ENCODE measurements around the gene BSG.
"Not testable (repeated sequence)": the region's sequence is repeated elsewhere in the genome, so short reads cannot be mapped to it uniquely, and the experiment has no call there.

The BSG gene

DNA sequence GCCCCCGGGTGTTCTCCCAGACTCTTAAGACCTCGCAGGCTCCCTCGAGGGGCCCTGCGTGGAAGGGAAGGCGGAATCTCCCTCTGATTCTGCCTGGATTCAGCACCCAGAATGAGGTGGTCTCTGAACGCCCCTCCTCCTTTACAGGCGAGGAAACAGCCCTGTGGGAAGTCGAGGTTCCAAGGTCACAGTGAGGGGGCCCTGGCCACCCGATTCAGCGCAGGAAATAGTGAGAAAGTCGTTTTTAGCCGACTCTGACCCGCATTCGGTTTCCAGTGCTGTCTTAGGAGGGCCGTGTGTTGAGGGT, 1.1 kb downstream of the BSG start:
- no peak for DNase-seq

- peak; percentile 4 for DNase-seq
Observed at GRCh38 chr19:574658-575526, 2.5 kb downstream of the BSG start.

DNA sequence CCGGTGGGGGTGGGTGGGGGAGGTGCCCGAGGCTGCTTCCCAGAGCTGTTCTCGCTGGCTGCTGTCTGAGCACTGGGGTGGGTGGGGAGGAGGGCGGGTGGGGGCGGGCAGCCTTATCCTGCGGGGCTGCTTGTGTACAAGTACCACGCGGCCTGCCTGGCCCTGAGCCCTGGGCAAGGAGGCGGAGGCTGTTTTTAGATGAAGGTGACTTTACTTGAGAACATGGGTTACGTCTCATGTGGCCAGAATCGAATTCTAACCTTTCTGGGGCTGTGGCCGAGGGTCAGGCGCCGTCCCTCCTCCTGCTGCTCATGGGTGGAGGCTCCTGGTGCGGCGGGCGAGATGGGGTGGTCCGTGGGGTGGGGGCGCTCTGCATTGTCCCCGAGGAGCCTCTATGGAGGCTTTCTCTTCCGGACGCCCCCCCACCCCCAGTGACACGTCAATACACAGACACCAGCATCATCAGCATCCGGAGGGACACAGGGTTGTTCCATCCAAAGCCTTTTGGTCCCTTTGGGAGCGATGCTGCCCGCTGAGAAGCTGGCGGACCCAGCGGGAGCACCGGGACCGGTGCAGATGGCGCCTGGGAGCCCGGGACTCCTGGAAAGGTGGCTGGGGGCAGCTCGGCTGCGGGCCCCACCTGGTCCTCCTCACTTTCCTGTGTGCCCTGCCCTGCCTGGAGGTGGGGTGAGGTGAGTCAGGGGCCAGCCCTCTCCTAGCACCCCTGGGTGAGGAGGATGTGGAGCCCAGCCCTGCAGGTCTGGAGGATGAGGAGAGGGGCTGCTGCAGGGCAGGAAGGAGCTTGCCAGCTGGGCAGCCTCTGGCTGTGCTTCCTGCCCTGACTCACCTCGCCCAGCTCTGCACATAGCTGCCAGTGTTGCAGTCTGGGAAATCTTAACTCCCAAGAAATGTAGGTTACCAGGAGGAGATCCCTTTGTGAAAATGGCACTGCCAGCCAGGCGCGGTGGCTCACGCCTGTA, 3.4 kb downstream of the BSG start:
- DNase-seq, result peak; percentile 64

DNA sequence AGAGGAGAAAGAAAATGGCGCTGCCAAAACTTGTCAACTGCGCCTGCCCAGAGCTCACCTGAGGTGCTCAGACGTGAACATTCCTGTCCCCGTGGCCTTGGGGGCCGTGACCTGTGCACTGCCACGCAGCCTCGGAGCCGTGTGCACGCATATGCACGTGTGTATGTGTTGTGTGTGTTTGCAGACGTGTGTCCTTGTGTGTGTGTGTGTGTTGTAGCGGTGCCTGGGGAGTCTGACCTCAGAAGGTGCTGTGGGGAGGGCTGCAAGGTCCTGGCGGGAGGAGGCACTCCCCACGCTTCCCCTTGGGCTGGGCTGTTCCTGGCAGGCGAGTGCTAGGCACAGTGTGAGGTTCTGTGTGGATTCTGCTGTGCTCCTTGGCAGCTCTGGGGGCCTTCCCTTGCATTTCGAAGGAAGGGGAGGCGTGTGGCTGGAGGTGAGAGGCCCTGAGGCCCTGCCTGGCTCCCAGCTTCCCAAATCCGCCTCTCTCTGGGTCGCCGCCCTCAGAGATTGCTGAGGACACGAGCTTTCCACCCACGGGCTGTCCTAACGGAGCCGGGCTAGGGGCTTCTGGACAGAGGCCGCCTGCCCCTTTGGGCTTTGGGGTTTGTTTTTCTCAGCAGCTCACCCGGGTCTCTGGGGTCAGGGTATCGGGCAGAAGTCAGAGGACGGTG, 4.5 kb downstream of the BSG start:
- no peak for DNase-seq

DNA sequence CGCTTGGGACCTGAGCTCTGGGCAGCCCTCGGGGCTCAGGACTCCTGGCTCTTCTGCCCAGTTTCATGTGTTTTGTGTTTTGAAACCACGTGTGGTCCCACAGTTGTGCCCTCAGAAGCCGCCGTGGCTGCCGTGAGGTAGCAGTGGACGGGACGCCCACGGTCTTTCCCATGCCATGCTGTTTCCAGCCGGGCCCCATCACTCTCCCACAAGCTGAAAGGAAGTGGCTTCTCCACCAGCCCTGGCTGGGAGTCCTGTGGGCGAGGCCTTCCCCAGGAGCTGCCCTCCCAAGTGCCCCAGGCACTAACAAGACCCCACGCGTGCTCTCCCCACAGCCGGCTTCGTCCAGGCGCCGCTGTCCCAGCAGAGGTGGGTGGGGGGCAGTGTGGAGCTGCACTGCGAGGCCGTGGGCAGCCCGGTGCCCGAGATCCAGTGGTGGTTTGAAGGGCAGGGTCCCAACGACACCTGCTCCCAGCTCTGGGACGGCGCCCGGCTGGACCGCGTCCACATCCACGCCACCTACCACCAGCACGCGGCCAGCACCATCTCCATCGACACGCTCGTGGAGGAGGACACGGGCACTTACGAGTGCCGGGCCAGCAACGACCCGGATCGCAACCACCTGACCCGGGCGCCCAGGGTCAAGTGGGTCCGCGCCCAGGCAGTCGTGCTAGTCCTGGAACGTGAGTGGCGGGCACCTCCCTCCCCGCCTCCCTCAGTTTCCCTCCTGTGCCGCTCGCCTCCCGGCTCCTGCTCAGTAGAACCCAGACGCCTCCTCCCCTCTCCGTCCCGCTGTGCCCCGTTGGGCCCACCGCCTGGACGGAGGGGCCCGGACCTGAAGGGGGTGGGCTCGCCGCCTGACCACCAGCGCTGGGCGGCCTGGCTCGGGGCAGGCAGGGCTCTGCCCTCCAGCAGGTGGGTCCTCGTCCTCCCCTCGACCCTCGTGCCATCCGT, 5.3 kb downstream of the BSG start:
- no peak for DNase-seq

DNA sequence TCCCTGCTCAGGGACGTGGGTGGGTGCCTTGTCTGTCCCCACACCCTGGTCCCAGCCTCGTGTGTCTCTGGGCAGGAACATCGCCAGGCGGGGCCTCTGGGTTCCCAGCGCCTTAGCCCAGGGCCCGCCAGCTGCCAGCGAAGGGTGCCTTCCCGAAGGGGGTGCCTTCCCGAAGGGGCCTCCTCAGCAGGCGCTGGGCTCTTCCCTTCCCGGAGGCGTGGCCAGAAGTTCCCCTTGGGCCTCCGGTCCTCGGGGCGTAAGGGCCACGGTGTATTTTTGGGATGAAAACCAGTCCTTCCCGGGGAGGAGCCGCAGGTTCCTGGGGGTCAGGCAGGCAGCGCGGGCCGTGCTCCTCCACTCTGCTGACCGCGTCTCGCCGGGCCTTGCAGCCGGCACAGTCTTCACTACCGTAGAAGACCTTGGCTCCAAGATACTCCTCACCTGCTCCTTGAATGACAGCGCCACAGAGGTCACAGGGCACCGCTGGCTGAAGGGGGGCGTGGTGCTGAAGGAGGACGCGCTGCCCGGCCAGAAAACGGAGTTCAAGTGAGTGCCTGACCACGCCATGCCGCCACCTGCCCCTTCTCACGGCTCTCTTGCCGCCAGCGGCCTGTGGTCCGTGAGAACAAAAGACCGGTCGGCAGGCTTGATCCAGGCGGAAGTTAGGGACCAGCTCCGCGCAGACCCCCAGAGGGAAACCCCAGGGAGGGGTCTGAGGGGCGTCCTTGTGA, 6.9 kb downstream of the BSG start:
- DNase-seq, result no peak

DNA sequence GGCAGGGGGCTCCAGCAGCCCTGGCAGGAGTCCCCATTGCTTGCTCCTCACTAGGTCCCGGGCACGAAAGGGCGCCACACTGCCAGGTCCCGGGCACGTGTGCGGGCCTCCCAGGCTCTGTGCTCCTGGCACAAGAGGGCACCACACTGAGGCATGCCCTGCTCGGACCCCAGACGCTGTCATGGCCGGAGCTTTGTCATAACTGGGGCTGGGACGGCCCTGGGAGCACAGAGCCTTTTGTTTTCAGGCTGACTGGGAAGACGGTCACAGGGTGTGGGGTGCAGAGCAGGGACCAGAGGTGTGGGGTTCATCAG, 7.4 kb downstream of the BSG start:
- DNase-seq, result no peak

DNA sequence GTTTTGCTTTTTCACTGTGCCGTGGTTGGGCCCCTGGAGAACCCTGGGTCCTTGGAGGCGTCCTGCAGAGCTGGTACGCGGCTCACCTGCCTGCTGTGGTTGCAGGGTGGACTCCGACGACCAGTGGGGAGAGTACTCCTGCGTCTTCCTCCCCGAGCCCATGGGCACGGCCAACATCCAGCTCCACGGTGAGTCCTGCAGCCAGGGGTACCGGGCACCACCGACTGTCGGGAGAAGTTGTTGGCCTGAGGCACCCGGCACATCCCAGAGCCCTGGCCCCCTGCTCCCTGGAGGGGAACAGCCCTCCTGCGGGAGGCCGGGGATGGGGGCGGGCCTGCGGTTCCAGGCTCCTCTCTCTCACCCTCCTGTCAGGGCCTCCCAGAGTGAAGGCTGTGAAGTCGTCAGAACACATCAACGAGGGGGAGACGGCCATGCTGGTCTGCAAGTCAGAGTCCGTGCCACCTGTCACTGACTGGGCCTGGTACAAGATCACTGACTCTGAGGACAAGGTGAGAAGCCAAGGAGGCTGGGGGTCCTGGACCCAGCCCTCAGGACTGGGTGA, 8.0 kb downstream of the BSG start:
- no peak for DNase-seq

DNA sequence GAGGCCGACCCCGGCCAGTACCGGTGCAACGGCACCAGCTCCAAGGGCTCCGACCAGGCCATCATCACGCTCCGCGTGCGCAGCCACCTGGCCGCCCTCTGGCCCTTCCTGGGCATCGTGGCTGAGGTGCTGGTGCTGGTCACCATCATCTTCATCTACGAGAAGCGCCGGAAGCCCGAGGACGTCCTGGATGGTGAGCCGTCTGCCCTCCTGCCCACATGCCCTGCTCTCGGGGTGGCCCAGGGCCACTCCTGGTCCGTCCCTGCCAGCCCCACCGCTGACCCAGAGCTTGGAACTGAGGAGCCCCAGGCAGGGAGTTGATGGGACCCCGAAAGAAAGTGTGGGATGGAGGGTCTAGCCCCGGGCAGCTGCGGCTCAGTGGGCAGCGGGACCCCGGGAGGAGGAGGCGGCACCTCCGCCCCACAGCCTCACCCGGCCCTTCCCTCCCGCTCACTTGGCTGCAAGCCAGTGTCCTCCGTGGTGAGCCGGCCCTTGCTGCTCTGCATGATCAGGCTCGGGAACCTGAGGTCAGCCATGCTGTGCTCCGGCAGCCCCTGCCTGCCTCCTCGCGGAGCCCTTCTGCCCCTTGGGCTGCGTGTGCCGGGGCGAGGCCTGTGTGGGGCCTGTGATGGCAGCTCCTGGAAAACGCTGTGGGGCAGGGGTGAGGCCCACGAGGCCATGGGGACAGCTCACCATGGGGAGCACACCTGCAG, 9.2 kb downstream of the BSG start:
- no peak for DNase-seq

DNA sequence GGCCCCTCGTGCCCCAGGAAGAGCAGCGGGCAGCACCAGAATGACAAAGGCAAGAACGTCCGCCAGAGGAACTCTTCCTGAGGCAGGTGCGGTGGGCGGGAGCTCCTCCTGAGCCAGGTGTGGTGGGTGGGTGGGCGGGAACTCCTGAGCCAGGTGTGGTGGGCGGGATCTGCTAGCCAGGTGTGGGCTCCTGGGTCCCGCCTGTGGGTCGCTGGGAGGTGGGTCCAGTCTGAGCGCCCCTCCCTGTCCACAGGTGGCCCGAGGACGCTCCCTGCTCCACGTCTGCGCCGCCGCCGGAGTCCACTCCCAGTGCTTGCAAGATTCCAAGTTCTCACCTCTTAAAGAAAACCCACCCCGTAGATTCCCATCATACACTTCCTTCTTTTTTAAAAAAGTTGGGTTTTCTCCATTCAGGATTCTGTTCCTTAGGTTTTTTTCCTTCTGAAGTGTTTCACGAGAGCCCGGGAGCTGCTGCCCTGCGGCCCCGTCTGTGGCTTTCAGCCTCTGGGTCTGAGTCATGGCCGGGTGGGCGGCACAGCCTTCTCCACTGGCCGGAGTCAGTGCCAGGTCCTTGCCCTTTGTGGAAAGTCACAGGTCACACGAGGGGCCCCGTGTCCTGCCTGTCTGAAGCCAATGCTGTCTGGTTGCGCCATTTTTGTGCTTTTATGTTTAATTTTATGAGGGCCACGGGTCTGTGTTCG, 10.3 kb downstream of the BSG start:
- no peak for DNase-seq

DNA sequence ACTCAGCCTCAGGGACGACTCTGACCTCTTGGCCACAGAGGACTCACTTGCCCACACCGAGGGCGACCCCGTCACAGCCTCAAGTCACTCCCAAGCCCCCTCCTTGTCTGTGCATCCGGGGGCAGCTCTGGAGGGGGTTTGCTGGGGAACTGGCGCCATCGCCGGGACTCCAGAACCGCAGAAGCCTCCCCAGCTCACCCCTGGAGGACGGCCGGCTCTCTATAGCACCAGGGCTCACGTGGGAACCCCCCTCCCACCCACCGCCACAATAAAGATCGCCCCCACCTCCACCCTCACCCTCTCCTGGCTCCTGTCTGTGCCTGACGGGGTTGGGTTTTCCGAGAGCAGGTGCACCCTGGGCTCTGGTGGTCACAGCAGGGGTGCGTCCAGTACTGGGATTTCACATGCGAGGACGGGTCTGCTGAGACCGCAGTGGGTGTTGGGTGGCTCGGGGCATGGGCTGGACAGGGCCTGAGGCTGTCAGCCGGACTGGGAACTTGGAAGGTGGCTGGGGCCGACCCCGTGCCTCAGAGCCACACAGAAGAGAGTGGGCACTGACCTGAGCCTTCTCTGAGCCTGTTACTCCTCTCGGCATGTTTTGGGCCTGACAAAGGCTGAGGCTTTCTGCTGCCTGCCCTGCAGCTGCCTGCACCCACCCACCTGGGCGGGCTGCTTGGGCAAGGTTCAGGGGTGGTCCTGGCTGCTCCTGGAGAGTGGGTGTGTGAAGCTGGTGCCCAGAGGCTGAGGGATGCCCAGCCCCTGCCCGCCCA, 11.0 kb downstream of the BSG start:
- no peak for DNase-seq

DNA sequence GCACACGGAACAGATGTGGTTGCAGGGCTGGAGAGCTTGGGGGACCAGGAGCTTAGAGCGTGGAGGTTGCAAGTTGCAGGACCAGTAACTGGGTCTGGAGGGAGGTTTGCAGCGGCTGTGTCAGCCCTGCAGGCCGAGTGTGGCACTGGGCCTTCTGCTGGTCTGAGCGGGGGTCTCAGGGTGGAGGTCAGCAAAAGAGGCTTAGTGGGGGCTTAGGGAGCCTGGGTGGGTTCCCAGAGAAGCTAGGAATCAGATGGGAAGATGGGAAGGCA, 11.5 kb downstream of the BSG start:
- no peak for DNase-seq

DNA sequence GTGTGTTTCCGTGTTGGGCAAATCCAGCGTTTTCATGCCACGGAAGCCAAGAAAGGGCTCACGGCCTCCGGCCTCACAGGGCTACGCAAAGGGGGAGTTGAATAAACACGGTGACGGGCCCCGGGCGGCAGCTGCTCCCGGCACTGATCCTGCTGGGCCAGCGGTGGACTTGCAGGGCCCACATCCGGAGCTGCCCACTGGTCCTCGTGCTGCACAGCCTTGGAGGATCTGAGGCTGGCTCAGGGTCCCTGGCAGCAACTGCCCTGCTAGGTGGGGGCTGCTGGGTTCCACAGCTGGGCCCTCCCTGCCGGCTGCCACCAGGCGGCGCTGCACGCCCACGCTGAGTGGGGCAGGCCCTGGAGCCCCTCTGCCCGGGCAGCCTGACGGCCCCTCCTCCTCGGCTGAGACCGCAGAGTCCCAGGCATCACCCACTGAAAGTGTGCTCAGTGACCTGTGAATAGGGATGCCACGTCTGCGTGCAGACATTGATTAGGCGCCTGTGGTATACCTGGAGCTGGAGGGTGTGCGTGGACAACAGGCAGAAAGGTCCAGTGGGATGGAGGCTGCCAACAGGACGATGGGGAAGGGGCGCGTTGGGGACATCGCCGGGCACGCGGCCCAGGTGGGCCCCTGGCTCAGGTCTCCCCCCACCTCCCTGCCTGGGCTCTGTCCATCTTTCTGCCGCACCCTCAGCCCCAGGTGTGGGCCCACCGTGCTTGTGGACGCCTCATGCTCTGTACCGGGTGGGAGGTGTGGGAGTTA, 12.0 kb downstream of the BSG start:
- DNase-seq, result no peak

- DNase-seq, result not testable (repeated sequence)
Observed at GRCh38 chr19:585146-585545, 12.8 kb downstream of the BSG start.

DNA sequence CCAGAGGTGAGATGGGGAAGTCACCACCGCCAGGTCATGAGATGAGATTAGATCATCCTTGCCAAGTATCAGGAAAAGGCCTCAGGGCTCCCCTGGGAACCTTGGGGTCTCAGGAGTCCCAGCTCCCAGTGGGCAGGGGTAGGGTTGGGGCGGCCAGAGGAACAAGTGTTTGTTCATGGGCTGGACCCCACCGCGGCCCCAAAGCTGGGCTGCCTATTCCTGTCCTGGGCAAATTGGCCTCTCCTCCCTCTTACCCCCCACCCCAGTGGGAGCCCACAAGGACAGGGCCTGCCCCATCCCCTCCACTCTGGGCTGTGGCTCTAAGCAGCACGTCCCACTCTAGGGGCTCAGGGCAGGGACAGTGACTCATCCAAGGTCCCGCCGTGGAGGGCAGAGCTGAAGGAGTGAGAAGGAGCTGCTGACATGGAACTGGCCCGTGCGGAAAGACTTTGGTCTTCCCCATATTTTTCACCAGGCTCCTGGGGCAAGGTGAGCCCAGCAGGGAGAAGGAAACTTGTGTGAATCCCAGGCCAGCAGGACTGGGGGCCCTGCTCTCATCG, 13.2 kb downstream of the BSG start:
- no peak for DNase-seq

DNA sequence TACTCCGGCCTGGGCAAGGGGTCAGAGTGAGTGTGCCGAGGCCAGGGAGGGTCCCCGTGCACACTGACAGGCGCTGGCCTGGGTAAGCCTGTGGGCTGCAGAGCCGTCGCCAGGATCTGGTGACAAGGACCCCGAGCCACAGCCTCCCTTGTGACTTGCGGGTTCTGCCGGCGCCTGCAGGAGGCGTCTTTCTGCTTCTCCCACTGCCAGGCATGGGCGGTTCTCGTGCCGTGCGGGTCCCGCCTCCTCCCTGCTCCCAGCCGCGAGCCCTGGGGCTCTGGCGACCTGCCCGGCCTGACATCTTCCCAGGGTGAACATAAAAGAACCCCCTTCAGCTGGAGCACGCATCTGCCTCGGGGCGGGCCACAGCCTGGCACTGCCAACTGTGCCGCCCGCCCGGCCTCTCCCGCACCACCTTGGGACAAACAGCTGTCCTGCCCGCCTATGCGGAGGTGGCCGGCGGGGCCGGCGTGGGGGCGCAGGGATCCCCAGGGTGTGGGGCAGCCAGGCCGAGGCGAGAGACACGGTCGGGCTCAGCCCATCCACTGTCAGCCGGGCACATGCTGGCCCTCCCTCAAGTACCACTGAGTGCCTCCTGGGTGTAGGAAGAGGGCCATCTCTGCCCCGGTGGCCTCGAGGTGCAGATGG, 15.8 kb downstream of the BSG start:
- DNase-seq, result peak; percentile 54

DNA sequence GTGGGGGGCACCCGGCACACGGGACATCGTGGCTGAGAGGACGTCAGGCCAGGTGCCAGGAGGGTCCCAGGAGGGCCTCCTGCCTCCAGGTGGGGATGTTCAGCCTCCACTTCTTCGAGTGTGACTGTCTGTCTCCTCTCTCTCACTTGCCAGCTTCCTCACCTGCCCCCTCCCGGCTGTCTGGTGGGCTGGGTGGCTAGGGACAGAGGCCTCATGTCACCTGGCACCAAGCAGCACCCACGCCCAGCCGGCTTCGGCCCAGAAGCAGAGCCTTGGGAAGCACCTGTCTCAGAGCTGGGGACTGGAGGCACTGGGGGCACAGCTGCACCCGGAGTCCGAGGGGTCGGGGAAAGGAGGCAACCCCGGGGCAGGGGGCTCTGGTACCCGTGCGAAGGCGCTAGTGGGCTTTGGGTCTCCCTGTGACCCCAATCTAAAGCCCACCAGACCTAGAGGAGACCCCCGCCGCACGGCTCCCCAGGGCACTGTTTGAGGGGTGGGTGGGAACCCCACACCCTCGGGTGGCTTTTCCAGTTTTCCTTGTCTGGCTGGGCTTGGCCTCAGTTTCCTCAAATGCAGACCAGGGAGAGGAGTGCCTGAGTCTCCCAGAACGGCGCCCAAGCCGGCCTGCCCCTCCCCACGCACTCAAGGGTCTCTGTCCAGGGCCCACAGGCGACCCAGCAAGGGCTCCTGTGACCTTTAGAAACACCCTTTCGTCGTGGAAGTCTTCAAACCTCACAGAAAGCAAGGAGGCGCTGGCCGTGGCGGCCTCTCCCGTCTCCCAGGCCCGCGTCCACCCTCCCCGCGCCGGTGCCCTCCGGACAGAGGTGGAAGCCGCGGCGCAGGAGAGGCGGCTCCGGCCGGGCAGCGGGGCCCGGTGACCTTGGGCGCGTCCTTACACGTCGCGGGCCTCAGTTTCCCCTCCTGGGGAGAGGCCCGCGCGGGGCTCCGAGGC, 16.6 kb downstream of the BSG start:
- DNase-seq, result no peak

Data from HCEC 1CT (cell line).